ENCODE data around the gene PTPRN2.
A peak's percentile ranks its signal among the peaks of the same experiment; 100 is the strongest.

Gene PTPRN2

DNA sequence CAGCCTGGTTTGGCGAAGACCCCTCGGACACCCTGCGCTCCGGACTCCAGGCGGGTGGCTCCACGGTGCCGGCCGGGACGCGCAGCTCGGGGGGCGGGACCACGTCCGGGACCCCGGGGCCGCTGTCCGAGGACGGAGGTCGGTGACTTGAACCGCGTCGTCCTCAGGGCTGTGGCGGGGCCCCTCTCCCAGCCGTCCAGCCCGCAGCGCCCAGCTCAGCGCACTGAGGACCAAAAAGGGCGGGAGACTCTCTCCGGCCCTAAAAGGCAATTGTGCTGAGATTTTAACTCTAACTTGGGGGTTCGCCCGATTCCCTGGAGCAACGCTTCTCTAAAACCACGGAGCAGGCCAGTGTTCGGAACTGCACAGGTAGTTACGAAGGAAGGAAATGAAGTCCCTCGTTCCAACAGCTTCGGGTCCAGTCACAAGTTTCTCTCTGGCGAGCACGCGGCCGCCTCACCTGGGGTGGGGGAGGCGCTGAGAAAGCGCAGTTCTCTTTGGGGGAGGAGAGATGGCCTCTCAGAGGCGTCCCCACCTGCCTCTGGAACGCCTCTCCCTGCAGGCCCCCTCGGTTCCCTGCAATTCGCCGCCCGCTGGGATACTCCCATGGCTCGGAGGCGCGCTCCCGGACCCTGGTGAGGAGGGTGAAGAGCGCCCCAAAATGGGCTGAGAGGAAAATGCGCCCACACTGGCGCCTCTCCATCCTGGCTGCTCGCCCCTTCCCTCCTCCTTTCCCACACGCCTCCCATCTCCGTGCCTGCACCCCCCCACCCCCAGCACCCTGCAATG, 898.2 kb downstream of the PTPRN2 start:
- DNase-seq: peak; percentile 50

DNA sequence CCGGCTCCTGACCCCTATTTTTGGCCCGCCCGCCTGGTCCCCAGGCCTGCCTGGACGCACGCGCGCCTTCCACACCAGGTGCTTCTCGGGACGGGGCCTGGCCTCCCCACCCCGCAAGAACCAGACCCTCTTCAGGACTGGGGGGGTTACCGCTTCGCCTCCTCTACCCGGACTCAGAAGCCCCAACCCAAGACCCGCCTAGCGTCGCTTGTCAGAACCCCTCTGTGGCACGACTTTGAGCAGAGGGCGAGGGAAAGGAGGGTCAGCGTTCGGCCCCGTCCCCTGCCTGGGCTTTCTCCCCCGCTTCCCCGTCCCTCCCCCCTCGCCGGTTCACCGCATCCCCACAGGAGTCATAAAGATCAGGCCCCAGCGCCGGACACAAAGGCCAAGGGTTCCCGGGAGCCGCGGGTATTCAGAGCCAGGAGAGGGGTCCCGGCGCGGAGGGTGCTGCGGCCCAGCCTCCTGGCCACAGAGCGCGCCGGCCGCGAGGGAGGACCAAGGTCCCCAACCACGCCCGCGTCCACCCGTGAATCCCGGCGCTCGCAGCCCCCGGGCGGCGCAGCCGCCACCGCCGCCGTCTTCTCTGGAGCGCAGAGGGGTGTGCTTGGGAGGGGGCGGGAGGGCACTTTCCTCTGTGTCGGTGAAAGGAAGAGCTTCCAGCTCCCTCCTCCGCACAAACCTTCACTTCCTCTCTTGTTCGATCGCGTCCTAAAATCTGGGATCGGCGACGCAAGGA, 898.9 kb downstream of the PTPRN2 start:
- DNase-seq: no peak

DNA sequence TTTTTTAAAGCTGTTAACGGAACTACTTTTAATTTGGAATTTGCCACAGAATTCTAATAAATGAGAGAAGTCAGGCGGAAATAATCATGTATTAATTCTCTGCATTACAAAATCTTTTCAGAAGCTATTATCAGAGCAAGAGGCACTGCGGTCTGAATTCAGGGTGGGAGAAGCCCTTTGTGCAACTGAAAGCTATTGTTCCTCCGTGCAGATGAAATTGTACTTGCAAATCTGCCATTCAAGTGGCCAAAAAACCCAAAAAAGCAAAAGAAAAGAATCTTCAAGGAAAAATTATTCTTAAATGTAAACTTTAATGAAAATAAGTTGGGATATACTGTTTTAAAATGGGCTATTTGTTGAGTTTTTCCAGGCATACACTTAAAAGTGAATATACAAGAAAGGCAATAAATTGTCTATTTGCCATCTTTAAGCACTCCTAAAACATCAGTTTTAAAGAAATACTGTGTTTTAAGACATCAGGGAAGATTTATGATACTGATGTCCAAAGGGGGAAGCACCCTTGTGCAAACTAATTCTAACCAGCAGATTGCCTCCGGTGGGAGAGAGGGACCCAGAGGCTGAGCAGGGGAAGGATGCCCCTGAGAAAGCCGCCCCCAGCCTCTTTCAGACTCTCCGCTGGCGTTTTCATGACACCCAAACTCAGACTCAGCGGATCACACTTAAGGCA, 899.6 kb downstream of the PTPRN2 start:
- DNase-seq: no peak

DNA sequence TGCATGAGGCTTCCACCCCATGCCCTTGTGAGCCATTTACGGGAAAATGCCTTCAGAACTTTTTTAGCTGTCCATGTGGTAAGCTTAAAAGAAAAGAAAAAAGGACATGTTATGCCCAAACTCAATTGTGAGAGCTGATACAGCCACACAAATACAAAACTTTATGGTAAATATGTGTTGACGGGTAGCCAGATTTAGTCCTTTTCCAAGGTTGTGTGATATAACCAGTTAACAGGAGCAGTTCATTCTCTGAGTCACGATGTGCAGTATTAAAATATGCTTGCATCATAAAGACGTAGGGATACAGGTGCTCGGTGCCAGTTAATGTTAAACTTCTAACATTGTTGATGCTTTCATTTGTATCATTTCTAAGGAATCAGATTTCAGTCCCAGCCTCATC, 900.5 kb downstream of the PTPRN2 start:
- no peak for DNase-seq

DNA sequence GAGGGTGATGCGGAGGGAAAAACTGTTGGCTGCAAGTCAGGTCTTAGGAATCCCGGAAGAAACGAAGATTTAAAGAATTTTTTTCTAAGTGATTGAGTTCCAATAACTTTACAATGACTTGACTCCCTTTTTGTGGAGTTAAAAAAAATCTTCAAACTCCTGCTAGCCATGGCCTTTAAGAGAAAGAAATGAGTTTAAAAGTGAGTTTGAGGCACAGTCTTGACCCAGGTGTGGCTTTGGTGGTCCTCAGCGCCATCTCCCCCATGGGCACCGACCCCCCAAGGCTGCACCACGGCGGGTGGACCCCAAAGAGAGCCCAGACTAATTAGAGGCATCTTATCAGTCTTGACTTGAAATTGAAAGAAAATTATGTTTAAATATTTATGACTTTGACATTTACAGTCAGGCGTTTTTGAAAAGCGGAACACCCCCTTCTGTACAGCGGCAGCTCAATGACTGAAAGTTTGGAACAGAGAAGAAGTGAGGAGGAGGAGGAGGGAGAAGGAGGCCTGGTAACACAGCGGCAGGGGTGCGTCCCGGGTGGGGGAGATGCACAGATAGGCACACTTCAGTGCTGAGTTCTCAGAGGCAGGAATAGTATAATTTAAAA, 901.2 kb downstream of the PTPRN2 start:
- DNase-seq: no peak

DNA sequence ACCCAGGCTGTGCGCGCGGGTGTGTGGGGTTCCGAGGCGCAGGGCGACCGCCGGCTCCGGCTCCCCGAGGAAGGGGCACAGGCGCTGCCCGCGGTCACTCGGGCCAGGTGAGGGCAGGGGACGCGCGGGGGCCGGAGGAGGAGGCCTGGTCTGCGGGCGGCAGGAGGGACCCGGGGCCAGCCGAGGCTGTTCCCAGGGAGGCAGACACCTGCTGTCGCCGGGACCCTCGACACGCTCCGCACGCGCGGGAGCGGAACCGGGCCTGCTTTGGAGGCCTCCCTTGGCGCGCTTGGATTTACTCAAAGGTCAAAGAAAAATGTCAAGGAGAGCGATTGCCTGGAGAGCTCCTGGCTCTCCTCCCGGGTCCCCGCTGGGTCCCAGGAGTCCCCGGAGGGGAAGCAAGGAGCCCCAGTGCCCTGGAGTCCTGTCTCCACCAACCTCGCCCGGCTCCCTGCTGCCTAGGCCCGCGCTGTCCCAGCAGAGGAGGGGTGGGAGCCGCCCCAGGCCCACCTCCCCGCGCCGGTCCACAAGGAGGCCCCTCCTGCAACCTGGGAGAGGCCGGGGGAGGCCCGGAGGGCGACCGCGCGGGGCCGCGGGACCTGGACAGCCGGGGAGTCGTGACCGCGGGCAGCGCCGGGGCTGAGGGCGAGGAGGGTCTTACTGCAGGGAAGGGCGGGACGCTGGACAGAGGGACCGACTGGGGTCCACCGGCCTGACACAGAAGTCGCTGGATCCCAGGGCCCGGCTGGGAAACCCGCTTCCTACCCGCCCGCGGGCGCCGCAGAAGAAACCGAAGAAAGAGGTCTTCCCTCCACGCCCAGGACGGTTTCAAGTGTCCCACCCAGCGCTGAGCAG, 902.0 kb downstream of the PTPRN2 start:
- peak; percentile 52 for DNase-seq

DNA sequence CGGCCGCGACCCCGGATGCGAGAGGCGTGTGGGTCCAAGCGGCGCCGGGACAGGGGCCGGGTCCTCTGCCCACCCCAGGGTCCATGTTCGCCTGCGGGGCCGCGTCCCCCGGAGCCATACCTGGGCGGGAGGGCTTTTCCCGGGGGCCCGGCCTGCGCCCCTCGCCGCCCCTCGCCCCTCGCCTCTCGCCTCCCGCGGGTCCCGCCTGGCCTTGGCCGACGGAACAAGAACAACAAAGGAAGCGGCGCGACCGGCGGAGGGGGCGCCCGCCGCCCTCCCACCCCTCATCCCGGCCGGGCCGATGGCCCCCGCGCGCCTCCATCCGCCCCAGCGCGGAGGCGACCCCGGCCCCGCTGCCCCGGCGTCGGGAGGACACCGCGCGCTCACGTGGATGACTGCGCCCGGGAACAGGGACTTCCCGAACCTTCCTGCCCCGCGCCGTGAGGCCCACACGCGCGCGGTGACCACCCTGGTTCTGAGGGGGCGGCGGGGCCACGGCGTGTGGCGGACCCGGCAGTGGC, 902.7 kb downstream of the PTPRN2 start:
- no peak for DNase-seq

DNA sequence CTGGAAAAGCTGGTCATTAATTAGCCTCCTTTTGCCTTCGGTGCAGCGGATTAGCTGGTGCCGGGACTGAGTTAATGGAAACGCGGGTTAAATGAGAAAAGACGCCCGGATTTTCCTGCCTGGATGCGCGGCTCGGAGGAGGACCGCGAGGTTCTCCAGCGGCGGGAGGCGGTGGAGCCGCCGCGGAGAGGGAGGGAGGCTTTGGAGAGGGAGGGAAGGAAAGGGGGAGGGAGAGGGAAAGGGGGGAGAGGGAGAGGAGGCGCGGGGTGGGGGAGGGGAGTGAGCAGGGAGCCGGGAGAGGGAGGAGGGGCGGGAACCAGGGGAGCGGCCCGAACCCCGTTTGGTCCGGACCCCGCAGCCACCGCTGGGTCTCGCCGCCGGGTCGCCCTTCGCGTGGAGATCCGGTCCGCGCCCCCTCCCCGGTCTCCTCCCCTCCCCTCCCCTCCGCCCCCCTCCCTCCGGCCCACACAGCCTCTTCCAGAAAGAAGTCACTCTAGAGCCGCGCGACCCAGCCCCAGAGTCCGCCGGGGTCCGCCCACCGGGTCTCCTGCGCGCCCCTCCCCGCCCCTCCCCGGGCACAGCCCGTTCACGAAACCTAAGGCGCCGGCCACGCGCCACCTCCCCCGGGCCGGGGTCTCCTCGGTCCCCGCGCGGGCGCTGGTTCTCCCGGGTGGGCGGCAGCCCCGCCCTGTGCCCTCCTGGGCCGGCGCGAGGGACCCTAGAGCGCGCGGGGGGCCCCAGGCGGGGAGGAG, 903.3 kb downstream of the PTPRN2 start:
- DNase-seq: no peak

DNA sequence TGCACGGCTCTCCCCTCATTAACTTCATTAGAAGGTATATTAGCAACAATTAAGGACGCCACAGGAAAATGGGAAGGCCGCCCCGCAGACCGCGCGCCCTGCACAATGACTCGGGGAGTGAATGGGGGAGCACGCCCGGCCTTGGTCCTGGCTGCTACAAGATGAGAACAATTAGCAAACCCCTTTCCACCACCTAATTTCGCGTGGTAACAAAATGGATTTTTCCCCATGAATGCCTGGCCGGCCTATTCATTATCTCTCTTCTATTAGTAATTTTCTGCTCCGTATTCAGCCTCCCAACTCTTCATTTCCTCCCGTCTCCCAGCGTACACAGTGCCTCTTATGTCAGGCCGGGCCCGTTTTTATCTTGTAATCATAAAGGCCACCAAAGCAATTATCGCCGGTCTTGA, 903.9 kb downstream of the PTPRN2 start:
- DNase-seq: peak; percentile 51

DNA sequence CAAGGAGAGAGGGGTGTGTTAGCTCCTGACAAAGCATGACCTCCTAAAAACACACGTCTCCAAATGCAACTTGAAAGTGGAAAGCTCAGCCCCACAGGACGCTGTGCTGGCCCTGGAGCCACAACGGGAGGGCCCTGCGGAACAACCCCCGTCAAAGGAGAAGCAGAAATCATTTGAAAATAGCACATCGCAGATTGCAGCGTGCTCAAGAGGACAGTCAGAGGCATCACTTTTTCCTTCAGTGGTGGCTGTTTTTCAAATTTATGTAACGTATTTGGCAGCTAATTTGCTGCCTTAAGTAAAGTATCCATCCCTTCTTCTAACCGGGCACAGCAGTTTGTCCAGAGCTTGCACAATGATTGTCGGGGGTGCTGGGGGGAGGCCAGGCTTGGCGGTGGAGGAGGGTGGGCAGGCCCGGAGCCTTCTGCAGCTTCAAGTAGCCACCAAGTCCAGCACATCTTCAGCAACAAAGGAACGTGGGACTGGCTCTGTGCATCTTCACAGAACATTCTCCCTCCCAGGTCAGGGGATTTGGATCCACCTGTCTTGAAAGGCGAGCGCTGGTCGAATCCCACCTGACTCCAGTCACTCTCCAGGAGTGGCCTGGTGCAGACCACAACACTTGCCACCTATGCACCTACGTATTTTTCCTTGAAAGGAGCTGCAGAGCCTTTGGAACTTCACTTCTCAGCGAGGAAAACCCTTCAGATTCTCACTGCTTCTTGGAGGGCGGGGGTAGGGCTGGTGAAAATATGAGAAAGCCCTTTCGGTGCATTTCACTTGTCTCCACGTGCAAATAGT, 904.5 kb downstream of the PTPRN2 start:
- no peak for DNase-seq

DNA sequence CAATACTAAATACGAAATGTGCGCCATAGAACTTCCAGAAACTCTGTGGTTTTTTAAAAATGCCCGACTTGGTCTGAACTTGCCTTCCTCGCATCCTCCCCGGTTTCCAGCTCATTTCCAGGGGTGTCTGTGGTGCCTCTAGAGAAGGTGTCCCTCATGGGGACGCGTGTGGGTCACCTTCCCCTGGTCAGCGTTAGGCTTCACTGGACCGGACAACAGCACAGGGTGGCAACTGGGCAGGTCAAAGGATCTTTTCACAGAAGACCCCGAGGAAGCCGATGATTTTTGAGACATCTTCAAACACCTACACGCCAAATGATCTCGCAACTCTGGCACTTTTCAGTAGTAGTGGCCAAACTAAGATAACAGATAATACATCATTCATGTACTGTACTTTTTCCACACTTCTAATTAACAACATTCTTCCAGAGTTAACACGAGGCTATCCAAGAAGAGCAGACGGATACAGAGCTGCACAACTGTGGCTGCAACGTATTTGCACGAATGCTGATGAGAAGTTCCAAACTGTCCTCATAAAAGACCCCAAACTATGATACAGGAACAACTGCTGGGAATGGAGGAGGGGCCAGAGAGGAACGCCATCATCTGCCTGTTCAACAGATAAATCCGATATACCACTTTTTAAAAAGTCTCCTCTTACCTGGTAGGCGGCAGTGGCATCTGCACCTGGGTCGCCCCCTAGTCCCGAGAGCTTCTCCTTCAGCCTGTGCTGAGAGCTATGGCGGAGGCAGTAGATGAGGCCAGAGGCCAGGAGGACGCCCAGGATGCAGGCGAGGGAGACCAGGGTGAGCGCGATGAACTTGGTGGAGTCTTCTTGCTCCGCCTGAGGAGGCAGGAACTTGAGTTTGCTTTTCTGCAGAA, 905.3 kb downstream of the PTPRN2 start:
- DNase-seq: no peak

DNA sequence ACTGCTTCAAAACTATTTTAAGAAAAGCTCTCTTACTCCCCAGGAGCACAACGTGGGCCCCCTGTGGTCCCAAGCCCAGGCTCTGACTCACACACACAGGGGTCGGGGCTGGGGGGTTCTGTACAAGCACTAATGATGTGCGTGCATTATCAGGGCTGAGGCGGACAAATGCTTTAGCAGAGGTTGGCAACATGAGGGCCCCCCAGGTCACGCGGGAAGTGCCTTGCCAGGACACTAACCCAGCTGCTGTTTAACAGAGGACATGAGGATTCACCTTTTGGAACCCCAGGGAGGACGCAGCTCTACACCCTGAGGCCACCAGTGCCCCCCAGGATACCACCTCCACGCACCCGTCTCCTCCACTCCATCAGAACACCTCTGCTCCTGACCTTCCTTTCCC, 908.0 kb downstream of the PTPRN2 start:
- no peak for DNase-seq

DNA sequence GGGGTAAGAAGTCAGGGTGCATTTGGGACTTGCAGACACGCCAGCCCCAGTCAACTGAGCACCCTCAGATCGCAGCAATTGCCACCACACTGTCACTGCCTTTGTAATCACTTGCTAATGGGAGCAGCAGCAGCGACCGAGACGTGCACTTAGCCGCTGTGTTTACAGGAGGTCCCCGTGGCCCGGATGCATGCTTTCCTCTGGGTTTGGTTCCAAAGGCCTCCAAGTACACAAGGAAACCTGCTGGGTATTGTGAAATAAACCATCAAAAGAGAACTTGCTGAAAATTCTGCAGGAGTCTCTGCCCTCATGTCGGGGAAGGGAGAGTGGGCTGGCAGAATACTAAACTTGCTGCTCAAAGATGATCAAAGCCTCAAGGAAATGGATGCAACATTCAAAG, 909.1 kb downstream of the PTPRN2 start:
- DNase-seq: no peak

DNA sequence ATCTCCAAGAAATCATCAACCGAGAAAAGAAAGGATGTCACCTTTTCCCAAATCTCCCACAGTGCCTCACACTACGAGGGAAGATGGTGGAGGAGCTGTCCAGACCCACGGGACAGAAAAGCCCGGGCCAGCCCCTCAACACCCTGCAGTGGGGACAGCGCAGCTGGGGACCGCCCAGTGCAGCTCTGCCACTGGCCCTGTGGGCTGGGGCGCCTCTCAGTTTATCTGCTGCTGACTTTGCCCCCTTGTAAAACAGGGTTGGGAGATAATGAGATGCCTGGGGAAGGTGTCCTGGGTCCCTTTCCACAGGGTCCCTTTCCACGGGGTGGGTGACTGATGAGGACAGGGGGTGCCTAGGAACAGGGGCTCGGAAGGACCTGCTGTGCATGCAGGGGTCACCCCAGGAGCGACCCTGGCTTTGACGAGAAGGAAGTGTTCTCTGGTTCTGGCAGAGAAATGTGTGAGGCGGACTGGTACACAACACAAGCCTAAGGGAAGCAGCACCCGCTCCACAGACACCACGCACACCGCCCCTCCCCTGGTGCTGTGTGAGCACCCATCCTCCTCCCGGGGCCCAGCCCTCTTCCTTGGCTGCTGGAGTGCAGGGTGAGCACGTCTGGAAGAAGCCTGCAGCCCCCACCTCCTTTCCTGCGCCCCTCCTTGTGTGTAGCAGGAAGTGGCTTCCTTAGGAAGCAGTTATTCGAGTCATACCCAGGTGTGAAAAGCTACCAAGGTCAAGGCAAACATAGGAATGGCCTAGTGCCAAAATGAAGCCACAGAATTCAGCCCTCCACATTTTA, 911.0 kb downstream of the PTPRN2 start:
- no peak for DNase-seq

DNA sequence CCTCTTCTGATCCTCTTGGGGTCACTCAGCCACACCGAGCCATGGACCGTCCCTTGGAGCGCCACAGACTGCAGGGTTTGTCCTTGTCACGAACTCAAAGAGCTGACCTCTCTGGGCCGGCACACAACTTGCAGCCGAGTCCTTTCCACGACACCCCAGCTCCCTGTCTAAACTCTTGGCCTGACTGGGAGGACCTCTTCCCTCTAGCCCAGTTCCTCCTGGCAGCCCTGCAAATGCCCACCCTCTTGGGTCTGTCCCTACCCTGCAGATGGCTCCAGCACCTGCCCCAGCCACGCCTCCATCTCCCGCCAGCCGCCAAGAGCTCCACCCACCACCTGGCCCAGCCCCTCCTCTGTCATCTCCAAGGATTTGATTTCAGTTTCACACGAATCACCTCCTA, 911.6 kb downstream of the PTPRN2 start:
- DNase-seq: no peak

DNA sequence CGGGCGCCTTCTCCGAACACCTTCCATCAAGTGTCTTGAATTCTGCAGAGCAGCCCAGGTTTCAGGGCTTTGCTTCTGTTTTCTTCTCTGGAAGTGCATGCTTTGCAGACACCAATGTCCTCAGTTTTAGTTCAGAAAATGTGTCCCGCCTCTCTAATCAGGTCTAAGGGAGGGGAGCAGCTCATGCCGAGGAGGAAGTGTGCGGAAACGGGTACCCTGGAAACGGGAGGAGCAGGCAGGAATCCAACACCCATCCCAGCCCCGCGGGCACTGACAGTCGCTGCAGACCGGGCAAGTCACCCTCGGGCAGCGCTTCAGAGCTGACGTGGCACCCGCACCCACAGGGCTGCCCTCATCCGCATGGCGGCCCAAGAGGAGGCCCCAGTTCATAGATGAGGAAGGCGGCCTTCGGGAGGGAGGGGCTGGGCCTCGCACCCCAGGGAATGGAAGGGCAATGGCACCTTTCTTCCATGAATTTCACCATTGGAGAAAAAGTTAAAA, 912.1 kb downstream of the PTPRN2 start:
- no peak for DNase-seq

DNA sequence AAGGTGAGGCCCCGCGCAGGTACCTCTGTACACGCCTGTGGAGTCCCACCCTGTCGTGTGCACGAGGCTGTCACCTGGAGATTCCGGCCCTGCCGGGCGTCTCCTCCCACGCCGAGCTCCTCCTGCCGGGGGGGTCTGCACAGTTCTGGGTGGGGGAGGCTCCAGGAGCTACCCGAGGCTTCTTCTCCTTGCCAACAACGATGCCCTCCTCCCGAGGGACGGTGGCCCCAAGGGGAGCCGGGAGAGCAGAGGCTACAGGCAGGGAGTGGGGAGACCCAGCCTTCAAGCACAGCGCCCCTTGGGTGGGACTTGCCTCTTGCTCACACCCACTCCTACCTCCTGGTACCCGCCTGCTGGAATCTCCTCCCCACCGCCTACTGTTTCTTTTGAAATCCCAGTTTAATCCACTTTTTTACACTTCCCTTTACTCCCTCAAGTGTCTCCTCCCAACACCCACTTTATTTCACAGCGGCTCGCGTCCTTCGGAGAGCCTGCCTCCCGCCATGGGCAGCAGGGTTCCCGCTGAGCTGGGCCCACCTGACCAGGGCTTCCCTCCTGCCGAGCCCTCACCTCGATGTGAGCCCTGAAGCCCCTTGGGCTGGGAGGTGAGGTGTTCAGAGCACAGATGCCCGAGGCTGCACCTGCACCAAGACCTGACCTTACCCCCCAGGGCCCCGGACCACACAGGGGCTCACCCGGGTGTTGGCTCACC, 912.8 kb downstream of the PTPRN2 start:
- no peak for DNase-seq

Measured in right kidney (tissue), 1 donor.